ENCODE results near the gene CEP350. TPM values are rescaled to one million over a fixed set of nuclear protein-coding genes. Genes with fewer than 3 reads are reported as not detected.
A peak's percentile ranks its signal among the peaks of the same experiment; 100 is the strongest.

Gene CEP350
- total RNA-seq, 1 donor from 2014 or later: 42.2 TPM

GRCh38 chr1:180150982-180151381, 196.4 kb downstream of the CEP350 start:
- Mint-ChIP-seq H3K27ac (ENCODE audit: unreplicated experiment) (peak overlapping the region; percentile 76), H3K9me3 (ENCODE audit: unreplicated experiment) (no peaks in the 10 kb centered on the region), H3K36me3 (ENCODE audit: unreplicated experiment) (no peaks in the 10 kb centered on the region), H3K4me1 (ENCODE audit: unreplicated experiment) (peaks cover 36% of the 10 kb centered on the region), H3K4me3 (ENCODE audit: unreplicated experiment) (no peak overlapping the region), H3K27me3 (ENCODE audit: unreplicated experiment) (no peaks in the 10 kb centered on the region)
- no peak for TF ChIP-seq CTCF (IDR thresholded peaks at IDR 0.05)
- DNase-seq (ENCODE audit: extremely low spot score, unreplicated experiment): peak; percentile 17

GRCh38 chr1:180151508-180151907, 196.9 kb downstream of the CEP350 start:
- peak overlapping the region; percentile 76 for H3K27ac Mint-ChIP-seq (ENCODE audit: unreplicated experiment)
- H3K27me3 Mint-ChIP-seq (ENCODE audit: unreplicated experiment): no peaks in the 10 kb centered on the region
- no peaks in the 10 kb centered on the region for H3K9me3 Mint-ChIP-seq (ENCODE audit: unreplicated experiment)
- H3K4me3 Mint-ChIP-seq (ENCODE audit: unreplicated experiment): no peak overlapping the region
- peaks cover 41% of the 10 kb centered on the region for H3K4me1 Mint-ChIP-seq (ENCODE audit: unreplicated experiment)
- peak; percentile 2 for DNase-seq (ENCODE audit: extremely low spot score, unreplicated experiment)
- TF ChIP-seq CTCF (IDR thresholded peaks at IDR 0.05): no peak
- no peaks in the 10 kb centered on the region for H3K36me3 Mint-ChIP-seq (ENCODE audit: unreplicated experiment)

- H3K27ac Mint-ChIP-seq (ENCODE audit: unreplicated experiment): peak overlapping the region; percentile 47
Measured at GRCh38 chr1:180152588-180152987, 198.0 kb downstream of the CEP350 start.

GRCh38 chr1:180153032-180153431, 198.4 kb downstream of the CEP350 start:
- DNase-seq (ENCODE audit: extremely low spot score, unreplicated experiment): peak; percentile 59
- Mint-ChIP-seq H3K9me3 (ENCODE audit: unreplicated experiment) (no peaks in the 10 kb centered on the region), H3K27me3 (ENCODE audit: unreplicated experiment) (no peaks in the 10 kb centered on the region), H3K27ac (ENCODE audit: unreplicated experiment) (no peak overlapping the region), H3K4me3 (ENCODE audit: unreplicated experiment) (peak overlapping the region; percentile 12), H3K4me1 (ENCODE audit: unreplicated experiment) (peaks cover 53% of the 10 kb centered on the region), H3K36me3 (ENCODE audit: unreplicated experiment) (no peaks in the 10 kb centered on the region)
- no peak for TF ChIP-seq CTCF (IDR thresholded peaks at IDR 0.05)

More at GRCh38 chr1:180152588-180152987, 198.0 kb downstream of the CEP350 start:
- DNase-seq (ENCODE audit: extremely low spot score, unreplicated experiment): peak; percentile 32
- TF ChIP-seq CTCF (IDR thresholded peaks at IDR 0.05): no peak
- no peaks in the 10 kb centered on the region for H3K27me3 Mint-ChIP-seq (ENCODE audit: unreplicated experiment)
- peaks cover 50% of the 10 kb centered on the region for H3K4me1 Mint-ChIP-seq (ENCODE audit: unreplicated experiment)
- H3K36me3 Mint-ChIP-seq (ENCODE audit: unreplicated experiment): no peaks in the 10 kb centered on the region
- no peaks in the 10 kb centered on the region for H3K9me3 Mint-ChIP-seq (ENCODE audit: unreplicated experiment)
- H3K4me3 Mint-ChIP-seq (ENCODE audit: unreplicated experiment): no peak overlapping the region

- H3K27me3 Mint-ChIP-seq (ENCODE audit: unreplicated experiment): no peaks in the 10 kb centered on the region
- peak overlapping the region; percentile 91 for H3K4me3 Mint-ChIP-seq (ENCODE audit: unreplicated experiment)
- TF ChIP-seq CTCF (IDR thresholded peaks at IDR 0.05): no peak
- peaks cover 53% of the 10 kb centered on the region for H3K4me1 Mint-ChIP-seq (ENCODE audit: unreplicated experiment)
- DNase-seq (ENCODE audit: extremely low spot score, unreplicated experiment): no peak
- H3K27ac Mint-ChIP-seq (ENCODE audit: unreplicated experiment): peak overlapping the region; percentile 91
- H3K9me3 Mint-ChIP-seq (ENCODE audit: unreplicated experiment): no peaks in the 10 kb centered on the region
- no peaks in the 10 kb centered on the region for H3K36me3 Mint-ChIP-seq (ENCODE audit: unreplicated experiment)
Measured at GRCh38 chr1:180154003-180154324, 199.4 kb downstream of the CEP350 start.

Measured in osteocyte (in vitro differentiated cells).